GM12874 (cell line): Measurements from ENCODE around the gene GALNT16.

Experiments used
- CTCF ChIP-seq: IDR thresholded peaks from 2 replicates; pipeline ENCODE4 v1.5.1; 2011; ENCODE audit warnings: low read depth, mild to moderate bottlenecking, control low read depth, low read length, moderate library complexity; ENCODE audit not compliant: insufficient read depth

The GALNT16 gene

GRCh38 chr14:69299286-69300035 lies 39.5 kb downstream of the GALNT16 start:
- TF ChIP-seq CTCF: peak; percentile 7; the same call in 1 of the 2 replicates

GRCh38 chr14:69300601-69301221 lies 40.8 kb downstream of the GALNT16 start:
- TF ChIP-seq CTCF: no peak

- TF ChIP-seq CTCF: no peak
Measured at GRCh38 chr14:69303086-69303485, 43.1 kb downstream of the GALNT16 start.

GRCh38 chr14:69312608-69313007 lies 52.6 kb downstream of the GALNT16 start:
- TF ChIP-seq CTCF: no peak

- TF ChIP-seq CTCF: no peak
Measured at GRCh38 chr14:69313176-69313575, 53.2 kb downstream of the GALNT16 start.

DNA sequence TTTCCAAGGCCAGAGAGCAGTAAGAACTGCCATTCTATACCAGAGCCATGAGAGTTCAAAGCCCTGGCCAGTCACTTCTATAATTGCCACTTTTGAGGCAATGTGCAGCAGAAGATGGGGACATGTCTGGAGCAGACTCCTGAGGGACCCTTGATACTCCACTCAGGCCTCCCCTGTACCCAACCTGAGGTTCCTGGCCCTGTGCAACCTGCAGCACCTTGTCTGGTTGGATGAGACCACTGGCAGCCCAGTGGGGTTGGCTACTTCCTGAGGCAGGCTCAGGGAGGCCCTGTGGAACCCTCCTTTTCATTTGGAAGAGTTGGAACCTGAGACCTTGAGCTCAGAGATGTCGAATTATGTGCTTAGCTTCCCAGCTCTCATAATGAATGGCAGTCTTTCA lies 54.4 kb downstream of the GALNT16 start:
- no peak for TF ChIP-seq CTCF

DNA sequence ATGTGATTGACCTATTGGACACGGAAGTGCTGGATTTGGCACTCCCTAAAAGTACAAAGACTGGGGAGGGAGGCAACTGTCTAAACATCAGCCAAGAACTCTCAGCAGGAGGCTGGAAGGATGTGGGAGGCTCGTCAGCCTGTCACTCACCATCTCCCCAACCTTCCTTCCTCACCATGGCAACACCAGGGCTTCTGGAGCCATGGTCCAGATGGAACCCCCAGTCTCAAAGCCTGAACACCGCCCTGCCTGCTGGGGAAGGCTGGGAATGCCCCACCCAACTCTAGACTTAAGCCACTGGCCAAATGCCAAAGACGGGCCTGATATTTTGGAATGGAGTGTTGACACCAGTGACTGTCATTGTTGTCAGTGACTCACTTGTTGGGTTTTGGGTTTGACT lies 55.3 kb downstream of the GALNT16 start:
- no peak for TF ChIP-seq CTCF
